Fibroblast of lung (primary cell): ENCODE results near the gene ANKMY1. TPM values are rescaled to one million over a fixed set of nuclear protein-coding genes. Genes with fewer than 3 reads are reported as not detected.

ENCODE experiments used
- DNase-seq, 2 donors: peaks; one replicate each; pipeline versions ENCODE4 v3.0.0 to v3.0.0-alpha.2; 2010; ENCODE audit warnings: low read depth in 2 of 2
- H2AFZ ChIP-seq: 2 replicates; pipeline ENCODE4 v1.5.1; 2012; ENCODE audit warnings: low read length, control low read depth, inconsistent platforms
- H3K27ac ChIP-seq: 2 replicates; pipeline ENCODE4 v1.5.1; 2011; ENCODE audit warnings: low read length, control low read depth; ENCODE audit not compliant: insufficient read depth
- H3K27me3 ChIP-seq: 2 replicates; pipeline ENCODE4 v1.5.1; 2011; ENCODE audit warnings: mild to moderate bottlenecking, low read length; ENCODE audit not compliant: control insufficient read depth, insufficient read depth
- H3K36me3 ChIP-seq: 2 replicates; pipeline ENCODE4 v1.5.1; 2011; ENCODE audit warnings: low read length; ENCODE audit not compliant: control insufficient read depth, insufficient read depth
- H3K4me1 ChIP-seq: 2 replicates; pipeline ENCODE4 v1.5.1; 2011; ENCODE audit warnings: low read length; ENCODE audit not compliant: control insufficient read depth, insufficient read depth; ENCODE audit errors: extremely low read depth
- H3K4me2 ChIP-seq: 2 replicates; pipeline ENCODE4 v1.5.1; 2011; ENCODE audit warnings: low read length, control low read depth; ENCODE audit not compliant: insufficient read depth; ENCODE audit errors: extremely low read depth
- H3K4me3 ChIP-seq, 4 experiments: fragments of 200-600 bp in 1 of 4; sonication (generic) in 1 of 4; replicated peaks in 1 of 4; 2 replicates each; pipeline ENCODE4 v1.5.1; 2011 to 2016; ENCODE audit warnings: low read length in 4 of 4, low read depth in 3 of 4, mild to moderate bottlenecking in 3 of 4, control low read depth in 2 of 4, inconsistent platforms in 1 of 4, mixed read lengths in 1 of 4; ENCODE audit not compliant: insufficient read depth in 1 of 4; ENCODE audit errors: control extremely low read depth in 1 of 4
- H3K79me2 ChIP-seq: 2 replicates; pipeline ENCODE4 v1.5.1; 2012; ENCODE audit warnings: mild to moderate bottlenecking, low read length, inconsistent platforms; ENCODE audit not compliant: control insufficient read depth, insufficient read depth
- H3K9ac ChIP-seq: 2 replicates; pipeline ENCODE4 v1.5.1; 2011; ENCODE audit warnings: mild to moderate bottlenecking, low read length, control low read depth; ENCODE audit not compliant: insufficient read depth
- H3K9me3 ChIP-seq: 2 replicates; pipeline ENCODE4 v1.5.1; 2012; ENCODE audit warnings: low read depth, low read length; ENCODE audit not compliant: control insufficient read depth, insufficient read depth
- H4K20me1 ChIP-seq: 2 replicates; pipeline ENCODE4 v1.5.1; 2011; ENCODE audit warnings: low read length; ENCODE audit not compliant: control insufficient read depth, insufficient read depth; ENCODE audit errors: extremely low read depth
- CTCF ChIP-seq, 2 donors: IDR thresholded peaks in 1 of 2; conservative IDR thresholded peaks in 1 of 2; 1 replicate in 1 of 2; 2 replicates in 1 of 2; pipeline ENCODE4 v1.5.1; 2011 to 2012; ENCODE audit warnings: low read length in 2 of 2, control low read depth in 1 of 2, inconsistent platforms in 1 of 2, low read depth in 1 of 2, mild to moderate bottlenecking in 1 of 2
- EZH2 ChIP-seq: IDR thresholded peaks from 2 replicates; pipeline ENCODE4 v1.5.1; 2012; ENCODE audit warnings: low read length, control low read depth, mild to moderate bottlenecking; ENCODE audit errors: missing control alignments
- polyA plus RNA-seq, 2 donors: library from polyadenylated mRNA; depleted of rRNA in 1 of 2; stranded (reverse) in 1 of 2; unstranded in 1 of 2; fragments of >200 nt; gene quantifications; 2 replicates each; pipeline ENCODE4 v1.2.1, GENCODE V29; 2011 to 2012; ENCODE audit warnings: missing spikeins in 1 of 2
- total RNA-seq: library from RNA; depleted of rRNA; stranded (reverse); fragments of >200 nt; gene quantifications from 2 replicates; pipeline ENCODE4 v1.2.1, GENCODE V29; 2014

ANKMY1 gene
- total and polyA plus RNA-seq, 2 donors (not counting 1 experiment from before 2014, with no cell fraction given), result 2.8 to 7.4 TPM

DNA sequence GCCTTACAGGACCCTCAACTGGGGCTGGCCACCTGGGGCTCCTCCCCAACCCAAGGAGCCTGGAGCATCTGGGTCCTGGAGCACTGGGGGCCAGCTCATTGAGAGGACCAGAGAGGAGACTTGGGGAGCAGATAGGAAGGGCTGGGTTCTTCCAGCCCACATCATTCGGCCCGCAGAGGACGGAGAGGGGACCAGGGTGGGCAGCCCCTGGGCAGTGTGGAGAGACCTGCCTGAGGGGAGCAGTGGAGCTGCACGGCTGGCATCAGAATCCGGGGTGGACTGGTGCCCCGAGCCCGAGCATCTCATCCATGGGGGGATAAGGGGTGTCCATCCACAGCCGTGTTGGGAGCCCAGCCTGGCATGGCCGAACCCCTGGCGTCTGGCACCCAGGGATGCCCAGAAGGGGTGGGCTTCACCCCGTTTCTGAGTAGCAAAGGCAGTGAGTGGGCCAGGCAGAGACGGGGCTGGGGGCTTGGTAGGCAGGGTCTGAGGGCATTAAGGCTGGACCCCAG lies 111.1 kb downstream of the ANKMY1 start:
- Histone ChIP-seq H3K9ac (no peak overlapping the region), H3K36me3 (peaks cover 13% of the 10 kb centered on the region), H3K27ac (no peak overlapping the region), H3K4me3 (no peak overlapping the region), H3K4me1 (peaks cover 9% of the 10 kb centered on the region), H3K27me3 (no peaks in the 10 kb centered on the region), H3K79me2 (peaks cover 84% of the 10 kb centered on the region), H3K9me3 (no peaks in the 10 kb centered on the region), H3K4me2 (no peak overlapping the region), H2AFZ (no peak overlapping the region), H4K20me1 (peaks cover 3% of the 10 kb centered on the region)
- TF ChIP-seq EZH2 (no peak), CTCF (conservative IDR thresholded peaks at IDR 0.05 in 1 of 2, IDR thresholded peaks at IDR 0.05 in 1 of 2; ENCODE audit: low read depth in 1 of 2, low read length in 2 of 2) (no peak)
- no peak for DNase-seq

DNA sequence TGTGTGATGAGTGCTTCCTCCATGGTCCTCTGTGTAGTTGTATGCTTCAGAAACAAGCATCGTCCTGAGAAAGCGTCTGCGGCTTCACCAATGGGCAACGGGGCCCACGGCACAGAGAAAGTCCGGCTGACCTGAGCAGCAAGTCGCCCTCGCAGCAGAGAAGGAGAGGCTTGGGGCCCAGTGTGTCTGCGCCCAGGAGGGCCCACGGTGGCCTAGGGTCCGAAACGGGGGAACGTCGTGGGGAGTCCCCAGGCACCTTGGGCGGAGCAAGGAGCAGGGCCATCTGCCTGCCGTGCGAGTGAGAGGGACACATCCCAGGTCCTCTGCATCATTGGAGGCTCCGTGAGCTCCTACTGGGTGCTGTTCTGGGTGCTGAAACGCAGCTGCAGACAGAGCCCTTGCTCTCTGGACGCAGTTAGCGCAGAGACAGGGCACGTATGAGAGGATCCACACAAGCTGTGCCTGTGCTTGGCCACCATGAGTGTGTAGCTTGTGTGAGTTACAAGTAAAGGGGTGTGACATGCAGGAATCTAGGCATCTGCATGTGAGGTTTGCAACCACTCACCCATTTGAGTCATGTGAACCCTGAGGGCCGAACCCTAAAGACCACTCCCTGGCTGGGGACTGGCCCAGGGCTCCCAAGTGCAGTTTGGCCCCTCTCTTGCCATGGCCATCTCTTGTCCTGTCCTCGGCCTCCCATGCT lies 111.7 kb downstream of the ANKMY1 start:
- H3K9ac ChIP-seq, result no peak overlapping the region
- peaks cover 85% of the 10 kb centered on the region for H3K79me2 ChIP-seq
- H3K27me3 ChIP-seq, result no peaks in the 10 kb centered on the region
- H4K20me1 ChIP-seq, result peaks cover 3% of the 10 kb centered on the region
- peaks cover 6% of the 10 kb centered on the region for H3K4me1 ChIP-seq
- no peak overlapping the region for H2AFZ ChIP-seq
- H3K4me2 ChIP-seq, result no peak overlapping the region
- H3K4me3 ChIP-seq, result no peak overlapping the region
- no peak overlapping the region for H3K27ac ChIP-seq
- TF ChIP-seq EZH2 (no peak), CTCF (conservative IDR thresholded peaks at IDR 0.05 in 1 of 2, IDR thresholded peaks at IDR 0.05 in 1 of 2; ENCODE audit: low read depth in 1 of 2, low read length in 2 of 2) (no peak)
- peaks cover 14% of the 10 kb centered on the region for H3K36me3 ChIP-seq
- H3K9me3 ChIP-seq, result no peaks in the 10 kb centered on the region
- DNase-seq, result no peak

DNA sequence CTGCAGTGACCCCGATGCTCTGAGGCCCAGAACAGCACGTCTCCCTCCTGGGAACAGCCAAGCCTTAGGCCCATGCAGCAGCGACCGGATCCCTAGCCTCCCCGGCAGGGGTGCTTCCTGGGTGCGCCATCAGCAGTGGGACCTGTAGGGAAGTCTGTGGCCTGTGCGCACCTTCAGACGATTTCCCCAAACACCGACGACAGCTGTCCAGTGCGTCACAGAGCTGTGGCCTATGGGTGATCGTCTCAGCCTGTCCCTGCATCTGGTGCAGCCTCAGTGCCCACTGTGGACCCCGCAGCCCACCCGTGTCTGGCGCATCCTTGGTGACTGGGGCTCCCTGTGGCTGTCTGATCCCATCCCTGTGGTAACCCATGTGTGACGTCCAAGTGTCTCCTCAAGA lies 113.3 kb downstream of the ANKMY1 start:
- no peak for DNase-seq
- TF ChIP-seq CTCF (conservative IDR thresholded peaks at IDR 0.05 in 1 of 2, IDR thresholded peaks at IDR 0.05 in 1 of 2; ENCODE audit: low read depth in 1 of 2, low read length in 2 of 2) (no peak), EZH2 (no peak)
- H3K4me3 ChIP-seq, result no peak overlapping the region
- H3K9me3 ChIP-seq, result no peaks in the 10 kb centered on the region
- H3K9ac ChIP-seq, result no peak overlapping the region
- H4K20me1 ChIP-seq, result peaks cover 3% of the 10 kb centered on the region
- peaks cover 89% of the 10 kb centered on the region for H3K79me2 ChIP-seq
- no peak overlapping the region for H2AFZ ChIP-seq
- H3K4me1 ChIP-seq, result peaks cover 2% of the 10 kb centered on the region
- H3K27ac ChIP-seq, result no peak overlapping the region
- no peak overlapping the region for H3K4me2 ChIP-seq
- H3K27me3 ChIP-seq, result no peaks in the 10 kb centered on the region
- H3K36me3 ChIP-seq, result peaks cover 21% of the 10 kb centered on the region
